Ishikawa (cell line): Measurements from ENCODE around the gene FBP1.

Experiments
- CEBPB ChIP-seq: IDR thresholded peaks from 2 replicates; pipeline ENCODE4 v1.6.1; 2012
- CREB1 ChIP-seq: IDR thresholded peaks from 2 replicates; pipeline ENCODE4 v1.6.1; 2012; ENCODE audit warnings: low read depth
- EGR1 ChIP-seq: IDR thresholded peaks from 2 replicates; pipeline ENCODE4 v1.6.1; 2012
- EP300 ChIP-seq: IDR thresholded peaks from 2 replicates; pipeline ENCODE4 v1.6.1; 2012; ENCODE audit warnings: borderline replicate concordance
- FOXM1 ChIP-seq: IDR thresholded peaks from 2 replicates; pipeline ENCODE4 v1.6.1; 2012; ENCODE audit warnings: low read depth, borderline replicate concordance
- MAX ChIP-seq: IDR thresholded peaks from 2 replicates; pipeline ENCODE4 v1.6.1; 2012
- NFIC ChIP-seq: IDR thresholded peaks from 2 replicates; pipeline ENCODE4 v1.6.1; 2012
- RAD21 ChIP-seq: IDR thresholded peaks from 2 replicates; pipeline ENCODE4 v1.6.1; 2012; ENCODE audit warnings: low read depth
- REST ChIP-seq: IDR thresholded peaks from 2 replicates; pipeline ENCODE4 v1.6.1; 2012; ENCODE audit warnings: low read depth, mild to moderate bottlenecking
- TAF1 ChIP-seq: IDR thresholded peaks from 2 replicates; pipeline ENCODE4 v1.6.1; 2012; ENCODE audit warnings: low read depth, mild to moderate bottlenecking
- TCF12 ChIP-seq: IDR thresholded peaks from 2 replicates; pipeline ENCODE4 v1.6.1; 2012; ENCODE audit warnings: low read depth
- TEAD4 ChIP-seq: IDR thresholded peaks from 2 replicates; pipeline ENCODE4 v1.6.1; 2012
- USF1 ChIP-seq: IDR thresholded peaks from 2 replicates; pipeline ENCODE4 v1.6.1; 2012
- YY1 ChIP-seq: IDR thresholded peaks from 2 replicates; pipeline ENCODE4 v1.6.1; 2012; ENCODE audit warnings: low read depth
- ZBTB7A ChIP-seq: IDR thresholded peaks from 2 replicates; pipeline ENCODE4 v1.6.1; 2012; ENCODE audit warnings: low read depth

FBP1 gene

GRCh38 chr9:94613003-94613402 is 26.3 kb downstream of the FBP1 start:
- TF ChIP-seq TEAD4 (no peak), TCF12 (no peak), USF1 (no peak), FOXM1 (no peak), TAF1 (no peak), NFIC (no peak), ZBTB7A (no peak), REST (no peak), CREB1 (no peak), CEBPB (no peak), EP300 (no peak), MAX (no peak), YY1 (no peak), EGR1 (no peak), RAD21 (no peak)

GRCh38 chr9:94612071-94612470 is 27.2 kb downstream of the FBP1 start:
- TF ChIP-seq MAX = no peak
- TF ChIP-seq EP300 = no peak
- TF ChIP-seq ZBTB7A = no peak
- no peak for TF ChIP-seq TCF12
- no peak for TF ChIP-seq USF1
- no peak for TF ChIP-seq CEBPB
- TF ChIP-seq TEAD4 = no peak
- no peak for TF ChIP-seq YY1
- TF ChIP-seq NFIC = no peak
- no peak for TF ChIP-seq FOXM1
- TF ChIP-seq TAF1 = no peak
- no peak for TF ChIP-seq REST
- TF ChIP-seq CREB1 = no peak
- no peak for TF ChIP-seq RAD21

- TF ChIP-seq FOXM1 = no peak
- no peak for TF ChIP-seq CEBPB
- TF ChIP-seq NFIC = no peak
- no peak for TF ChIP-seq USF1
- no peak for TF ChIP-seq YY1
- no peak for TF ChIP-seq TCF12
- no peak for TF ChIP-seq TAF1
- no peak for TF ChIP-seq CREB1
- TF ChIP-seq EP300 = no peak
These were observed 27.7 kb downstream of the FBP1 start for GRCh38 chr9:94611638-94612068.

GRCh38 chr9:94610181-94610606 is 29.1 kb downstream of the FBP1 start:
- TF ChIP-seq EGR1 (no peak), REST (no peak), FOXM1 (no peak)

- no peak for TF ChIP-seq TEAD4
- no peak for TF ChIP-seq CEBPB
- TF ChIP-seq MAX = no peak
- no peak for TF ChIP-seq FOXM1
- TF ChIP-seq EGR1 = no peak
- TF ChIP-seq USF1 = no peak
- no peak for TF ChIP-seq TAF1
- TF ChIP-seq YY1 = no peak
- no peak for TF ChIP-seq EP300
- no peak for TF ChIP-seq ZBTB7A
These were observed 32.0 kb downstream of the FBP1 start for GRCh38 chr9:94607423-94607691.
